Hepatocyte (in vitro differentiated cells): Measurements from ENCODE around the gene NIPSNAP3A.

Experiments used
- EZH2 ChIP-seq: fragments of 200-600 bp; sonication (generic); IDR thresholded peaks from 2 replicates; pipeline ENCODE4 v1.6.1; 2016; ENCODE audit warnings: antibody characterized with exemption, mild to moderate bottlenecking, borderline replicate concordance
- EZH2phosphoT487 ChIP-seq: fragments of 200-600 bp; sonication (generic); IDR thresholded peaks from one replicate; pipeline ENCODE4 v1.6.1; 2018; ENCODE audit warnings: antibody characterized with exemption, mild to moderate bottlenecking, low read depth, moderate library complexity; ENCODE audit not compliant: unreplicated experiment, severe bottlenecking
- TF ChIP-seq, protein P1 (sequence below): fragments of 200-600 bp; sonication (generic); IDR thresholded peaks from 2 replicates; pipeline ENCODE4 v1.5.1; 2016; ENCODE audit warnings: antibody characterized with exemption, mild to moderate bottlenecking; ENCODE audit not compliant: poor library complexity

DNA sequence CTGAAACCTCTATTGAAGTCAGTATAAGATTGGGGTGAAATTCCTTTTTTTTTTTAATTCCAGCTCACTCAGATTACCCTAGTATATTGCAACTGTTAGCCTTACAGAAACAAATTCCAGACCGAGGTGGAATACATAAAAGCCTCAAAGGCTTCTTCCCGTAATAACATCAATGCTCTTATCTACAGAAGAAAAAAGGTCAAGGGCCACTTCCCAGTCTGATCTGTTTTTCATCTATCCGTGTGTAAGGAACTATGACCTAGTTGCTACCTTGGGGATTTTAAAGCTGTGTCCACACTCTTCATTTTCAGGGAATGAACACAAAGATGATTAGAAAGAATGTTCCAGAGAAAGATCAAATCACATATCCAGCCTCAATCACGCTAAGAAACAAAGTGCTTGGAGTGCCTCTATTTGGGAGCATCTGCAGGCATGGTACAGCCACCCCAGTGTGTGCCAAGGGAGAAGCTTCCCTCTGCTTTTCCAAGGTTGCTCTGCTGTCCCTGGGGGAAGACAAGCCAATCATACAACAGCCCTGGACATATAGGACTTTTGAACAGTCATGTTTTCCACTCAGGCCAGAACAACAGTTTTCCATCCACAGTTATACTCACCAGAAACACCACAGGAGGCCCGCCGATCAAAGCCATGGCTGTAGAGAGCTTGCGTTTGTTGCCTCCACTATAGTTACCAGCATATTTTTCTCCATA, 40.0 kb downstream of the NIPSNAP3A start:
- TF ChIP-seq, protein P1, sequence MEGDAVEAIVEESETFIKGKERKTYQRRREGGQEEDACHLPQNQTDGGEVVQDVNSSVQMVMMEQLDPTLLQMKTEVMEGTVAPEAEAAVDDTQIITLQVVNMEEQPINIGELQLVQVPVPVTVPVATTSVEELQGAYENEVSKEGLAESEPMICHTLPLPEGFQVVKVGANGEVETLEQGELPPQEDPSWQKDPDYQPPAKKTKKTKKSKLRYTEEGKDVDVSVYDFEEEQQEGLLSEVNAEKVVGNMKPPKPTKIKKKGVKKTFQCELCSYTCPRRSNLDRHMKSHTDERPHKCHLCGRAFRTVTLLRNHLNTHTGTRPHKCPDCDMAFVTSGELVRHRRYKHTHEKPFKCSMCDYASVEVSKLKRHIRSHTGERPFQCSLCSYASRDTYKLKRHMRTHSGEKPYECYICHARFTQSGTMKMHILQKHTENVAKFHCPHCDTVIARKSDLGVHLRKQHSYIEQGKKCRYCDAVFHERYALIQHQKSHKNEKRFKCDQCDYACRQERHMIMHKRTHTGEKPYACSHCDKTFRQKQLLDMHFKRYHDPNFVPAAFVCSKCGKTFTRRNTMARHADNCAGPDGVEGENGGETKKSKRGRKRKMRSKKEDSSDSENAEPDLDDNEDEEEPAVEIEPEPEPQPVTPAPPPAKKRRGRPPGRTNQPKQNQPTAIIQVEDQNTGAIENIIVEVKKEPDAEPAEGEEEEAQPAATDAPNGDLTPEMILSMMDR = no peak
- TF ChIP-seq EZH2 (no peak), EZH2phosphoT487 (no peak)
